ENCODE data around the gene EBNA1BP2. TPM values are rescaled to one million over a fixed set of nuclear protein-coding genes. Genes with fewer than 3 reads are reported as not detected.

EBNA1BP2 gene
- total RNA-seq, 2 experiments from 2014 or later, result 100 to 114 TPM

Small RNAs within 50 kb of the gene (microRNA-seq; reads per million reads assigned to microRNA genes)
- gene MIR6733 (ENCODE audit: borderline replicate concordance), result 2.1 reads per million

Other genes with a start within 250 kb of the EBNA1BP2 start
- 100 to 1,000 TPM; 115 to 125 TPM for gene SLC2A1, start 213.4 kb downstream of the EBNA1BP2 start, total RNA-seq
- gene CFAP57, start within 50 bp of the EBNA1BP2 start, total RNA-seq, result under 1 TPM in 1 of 2 experiments, not detected in 1; 0.11 TPM
- gene TMEM125, start 97.7 kb upstream of the EBNA1BP2 start, total RNA-seq, result not detected
- not detected for gene C1orf210, start 113.3 kb upstream of the EBNA1BP2 start, total RNA-seq
- not detected for gene TIE1, start 128.7 kb upstream of the EBNA1BP2 start, total RNA-seq
- not detected for gene MPL, start 165.5 kb upstream of the EBNA1BP2 start, total RNA-seq
- gene CDC20, start 186.7 kb upstream of the EBNA1BP2 start, total RNA-seq, result 100 to 1,000 TPM; 158 to 163 TPM
- gene ELOVL1, start 195.7 kb upstream of the EBNA1BP2 start, total RNA-seq, result 10 to 100 TPM; 56.0 to 72.1 TPM
- 10 to 100 TPM; 32.3 to 36.6 TPM for gene MED8, start 217.5 kb upstream of the EBNA1BP2 start, total RNA-seq
- gene SZT2, start 217.6 kb upstream of the EBNA1BP2 start, total RNA-seq, result 10 to 100 TPM; 33.6 to 36.3 TPM